HEK293 (cell line): ENCODE data around the gene ADCY10.
A peak's percentile ranks its signal among the peaks of the same experiment; 100 is the strongest.

ENCODE experiments used
- BCL11A ChIP-seq: fragments of 450-650 bp; formaldehyde crosslinking; IDR thresholded peaks from 2 replicates; pipeline ENCODE4 v1.5.1; 2016; ENCODE audit warnings: low read depth, missing biosample characterization, missing genetic modification characterization
- ELK4 ChIP-seq: IDR thresholded peaks from 2 replicates; pipeline ENCODE4 v1.6.1; 2011; ENCODE audit warnings: mild to moderate bottlenecking, low read depth, low read length, borderline replicate concordance
- GLIS2 ChIP-seq: fragments of 450-650 bp; formaldehyde crosslinking; IDR thresholded peaks from 2 replicates; pipeline ENCODE4 v1.5.1; 2016; ENCODE audit warnings: missing biosample characterization, missing genetic modification characterization
- PRDM2 ChIP-seq: fragments of 450-650 bp; formaldehyde crosslinking; IDR thresholded peaks from 2 replicates; pipeline ENCODE4 v1.5.1; 2016; ENCODE audit warnings: missing biosample characterization, missing genetic modification characterization, borderline replicate concordance
- PRDM6 ChIP-seq: fragments of 450-650 bp; formaldehyde crosslinking; IDR thresholded peaks from 2 replicates; pipeline ENCODE4 v1.5.1; 2017; ENCODE audit warnings: missing biosample characterization, missing genetic modification characterization
- REST ChIP-seq: fragments of 450-650 bp; formaldehyde crosslinking; IDR thresholded peaks from 2 replicates; pipeline ENCODE4 v1.5.1; 2016; ENCODE audit warnings: missing biosample characterization, missing genetic modification characterization
- ZBTB20 ChIP-seq: fragments of 450-650 bp; formaldehyde crosslinking; IDR thresholded peaks from 2 replicates; pipeline ENCODE4 v1.5.1; 2016; ENCODE audit warnings: missing biosample characterization, missing genetic modification characterization
- ZNF133 ChIP-seq: fragments of 450-650 bp; formaldehyde crosslinking; IDR thresholded peaks from 2 replicates; pipeline ENCODE4 v1.5.1; 2016; ENCODE audit warnings: missing biosample characterization, missing genetic modification characterization
- ZNF19 ChIP-seq: fragments of 450-650 bp; formaldehyde crosslinking; IDR thresholded peaks from 2 replicates; pipeline ENCODE4; 2016; ENCODE audit warnings: missing biosample characterization, missing genetic modification characterization, low read depth
- ZNF239 ChIP-seq: fragments of 450-650 bp; formaldehyde crosslinking; IDR thresholded peaks from 2 replicates; pipeline ENCODE4 v1.5.1; 2016; ENCODE audit warnings: missing biosample characterization, missing genetic modification characterization
- ZNF488 ChIP-seq: fragments of 450-650 bp; formaldehyde crosslinking; IDR thresholded peaks from 2 replicates; pipeline ENCODE4 v1.5.1; 2016; ENCODE audit warnings: missing biosample characterization, missing genetic modification characterization
- ZNF518A ChIP-seq: fragments of 450-650 bp; formaldehyde crosslinking; conservative IDR thresholded peaks from 2 replicates; pipeline ENCODE4 v1.5.1; 2016; ENCODE audit warnings: low read depth, missing biosample characterization, missing genetic modification characterization
- ZNF639 ChIP-seq: fragments of 450-650 bp; formaldehyde crosslinking; IDR thresholded peaks from 2 replicates; pipeline ENCODE4 v1.5.1; 2016; ENCODE audit warnings: missing biosample characterization, missing genetic modification characterization
- ZNF654 ChIP-seq: fragments of 450-650 bp; formaldehyde crosslinking; IDR thresholded peaks from 2 replicates; pipeline ENCODE4 v1.5.1; 2016; ENCODE audit warnings: low read depth, missing biosample characterization, missing genetic modification characterization
- ZNF664 ChIP-seq: fragments of 450-650 bp; formaldehyde crosslinking; IDR thresholded peaks from 2 replicates; pipeline ENCODE4 v1.5.1; 2016; ENCODE audit warnings: missing biosample characterization, missing genetic modification characterization
- ZNF747 ChIP-seq: fragments of 450-650 bp; formaldehyde crosslinking; IDR thresholded peaks from 2 replicates; pipeline ENCODE4 v1.5.1; 2016; ENCODE audit warnings: missing biosample characterization, missing genetic modification characterization
- ZNF791 ChIP-seq: fragments of 450-650 bp; formaldehyde crosslinking; IDR thresholded peaks from 2 replicates; pipeline ENCODE4 v1.5.1; 2016; ENCODE audit warnings: missing biosample characterization, missing genetic modification characterization
- ZNF830 ChIP-seq: fragments of 450-650 bp; IDR thresholded peaks from 2 replicates; pipeline ENCODE4 v1.5.0; 2018; ENCODE audit warnings: missing biosample characterization, missing genetic modification characterization, low read depth, mild to moderate bottlenecking, moderate library complexity
- ZSCAN23 ChIP-seq: fragments of 450-650 bp; formaldehyde crosslinking; IDR thresholded peaks from 2 replicates; pipeline ENCODE4 v1.5.1; 2016; ENCODE audit warnings: missing biosample characterization, missing genetic modification characterization
- ZSCAN30 ChIP-seq: fragments of 450-650 bp; IDR thresholded peaks from 2 replicates; pipeline ENCODE4 v1.5.1; 2018; ENCODE audit warnings: missing biosample characterization, mild to moderate bottlenecking, missing genetic modification characterization, moderate library complexity

ADCY10 gene

GRCh38 chr1:167922611-167923074 is 8.7 kb upstream of the ADCY10 start (continued):
- no peak for TF ChIP-seq ZNF518A (tag by site-specific recombination)
- TF ChIP-seq ZNF133 = no peak
- TF ChIP-seq ZBTB20 (tag by site-specific recombination) = no peak
- TF ChIP-seq ZNF239 (tag by site-specific recombination) = no peak
- no peak for TF ChIP-seq GLIS2
- no peak for TF ChIP-seq ZNF664 (tag by site-specific recombination)
- TF ChIP-seq ZNF488 (tag by site-specific recombination) = no peak
- TF ChIP-seq ZSCAN23 (tag by site-specific recombination) = no peak
- no peak for TF ChIP-seq REST (tag by site-specific recombination)
- no peak for TF ChIP-seq ZSCAN30 (tag by site-specific recombination)
- no peak for TF ChIP-seq ZNF19 (tag by site-specific recombination)
- TF ChIP-seq BCL11A (tag by site-specific recombination) = peak; percentile 67; the same call in 1 of the 2 replicates
- TF ChIP-seq PRDM6 (tag by site-specific recombination) = peak; percentile 91
- TF ChIP-seq PRDM2 (tag by site-specific recombination) = no peak
- no peak for TF ChIP-seq ZNF791
- TF ChIP-seq ZNF654 (tag by site-specific recombination) = no peak
- no peak for TF ChIP-seq ZNF830
- no peak for TF ChIP-seq ZNF747 (tag by site-specific recombination)
- TF ChIP-seq ZNF639 (tag by site-specific recombination) = 0 out of 2 replicates have a peak, but pooled peaks have one; percentile 36
- no peak for TF ChIP-seq ELK4
